ENCODE data around the gene HSPB7.
"Not testable (repeated sequence)": the region's sequence is repeated elsewhere in the genome, so short reads cannot be mapped to it uniquely, and the experiment has no call there.

HSPB7 gene

GRCh38 chr1:16022393-16022792 lies 4.5 kb upstream of the HSPB7 start:
- no peak for DNase-seq (ENCODE audit: low spot score)

- DNase-seq (ENCODE audit: low spot score): no peak
These were observed 3.8 kb upstream of the HSPB7 start, which contains the start of gene CLCNKA for GRCh38 chr1:16021681-16022080. Gene CLCNKA, plus strand, starts transcription at chr1:16022036. Its CDS starts 584 bp downstream, at chr1:16022620.

DNA sequence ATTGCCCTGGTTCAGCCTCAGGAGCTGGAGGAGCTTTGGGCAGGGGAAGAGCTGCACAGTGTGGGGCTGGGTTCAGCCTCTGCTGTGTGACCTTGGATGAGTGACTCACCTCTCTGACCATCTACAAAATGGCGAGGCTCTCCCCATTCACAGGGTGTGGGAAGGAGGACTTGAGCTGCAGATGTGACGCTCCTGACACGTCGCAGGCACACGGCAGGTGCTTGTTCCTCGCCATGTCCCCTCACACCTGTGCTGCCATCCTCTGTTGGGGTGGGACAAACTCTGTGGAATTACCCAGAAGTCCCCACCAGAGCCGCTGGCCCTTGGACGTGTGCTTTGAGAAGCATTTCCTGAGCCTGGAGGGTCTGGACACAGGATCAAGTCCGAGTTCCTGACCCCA lies 3.0 kb upstream of the HSPB7 start:
- DNase-seq (ENCODE audit: low spot score): not testable (repeated sequence)

DNA sequence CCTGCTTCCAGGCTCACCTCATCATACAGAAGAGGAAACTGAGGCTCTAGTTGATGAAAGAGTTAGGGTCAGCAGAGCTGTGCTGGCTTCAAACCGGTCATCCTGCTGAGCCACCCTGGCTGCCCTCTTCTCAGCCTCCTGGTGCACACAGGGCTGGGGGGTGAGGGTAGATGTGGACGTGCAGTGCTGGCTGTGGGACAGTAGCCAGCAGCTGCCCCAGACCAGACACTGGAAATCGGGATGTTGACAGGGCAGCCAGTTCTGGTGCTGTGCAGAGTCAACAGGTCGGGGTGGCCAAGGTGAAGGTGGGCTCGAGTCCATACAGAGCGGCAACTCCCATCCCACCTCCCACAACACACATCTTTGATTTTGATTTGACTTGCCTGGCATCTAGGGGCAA lies 2.5 kb upstream of the HSPB7 start:
- no peak for DNase-seq (ENCODE audit: low spot score)

DNA sequence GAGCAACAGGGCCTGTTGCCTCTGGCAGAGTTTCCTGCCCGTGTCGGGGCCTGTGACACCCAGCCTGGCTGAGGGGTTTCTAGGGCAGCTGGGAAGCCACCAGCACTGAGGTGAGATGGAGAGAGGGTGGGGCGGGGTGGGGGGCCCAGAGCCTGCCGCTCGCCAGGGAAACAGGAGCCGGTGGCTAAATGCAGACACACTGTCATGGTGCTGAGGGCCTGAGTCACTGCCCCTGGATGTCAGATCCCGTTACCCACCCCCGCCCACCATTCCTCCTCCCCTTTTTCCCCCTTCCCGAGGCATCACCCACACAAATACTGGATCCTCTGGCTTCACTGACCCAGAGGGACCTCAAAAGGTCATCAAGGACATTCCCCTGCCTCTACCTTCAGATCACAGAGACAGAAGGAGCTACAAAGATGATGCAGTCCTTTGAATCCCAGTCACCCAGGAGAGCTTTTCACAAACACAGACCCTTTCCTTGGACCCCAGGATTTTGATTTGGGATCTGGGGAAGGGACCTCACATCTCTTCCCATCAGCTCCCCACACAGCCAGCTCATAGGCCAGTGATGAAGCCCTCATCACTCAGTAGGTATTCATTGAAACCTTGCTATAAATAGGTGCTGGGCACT lies 1.9 kb upstream of the HSPB7 start:
- DNase-seq (ENCODE audit: low spot score): no peak

GRCh38 chr1:16018749-16019643 lies 1.2 kb upstream of the HSPB7 start:
- no peak for DNase-seq (ENCODE audit: low spot score)

DNA sequence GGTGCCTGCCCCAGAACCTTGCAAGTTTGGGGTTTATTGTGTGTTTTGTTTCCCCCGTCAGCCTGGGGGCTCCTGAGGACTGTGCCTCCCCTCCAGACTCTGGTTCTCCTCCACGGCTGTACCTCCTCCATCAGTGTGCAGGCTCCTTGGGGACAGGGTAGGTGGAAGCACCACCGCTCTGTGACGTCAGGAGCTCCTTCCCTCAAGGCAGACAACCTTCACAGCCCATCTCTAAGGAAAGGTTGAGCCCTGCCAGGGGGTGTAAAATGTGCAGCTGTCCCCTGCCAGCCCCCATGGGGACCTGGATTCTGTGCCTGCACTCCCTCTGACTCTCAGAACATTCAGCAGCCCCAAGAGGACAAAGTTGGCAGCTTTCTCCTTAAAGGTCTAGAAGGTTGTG lies 465 bp upstream of the HSPB7 start:
- DNase-seq (ENCODE audit: low spot score): no peak

GRCh38 chr1:16017076-16017460 lies 775 bp downstream of the HSPB7 start:
- DNase-seq (ENCODE audit: low spot score): no peak

DNA sequence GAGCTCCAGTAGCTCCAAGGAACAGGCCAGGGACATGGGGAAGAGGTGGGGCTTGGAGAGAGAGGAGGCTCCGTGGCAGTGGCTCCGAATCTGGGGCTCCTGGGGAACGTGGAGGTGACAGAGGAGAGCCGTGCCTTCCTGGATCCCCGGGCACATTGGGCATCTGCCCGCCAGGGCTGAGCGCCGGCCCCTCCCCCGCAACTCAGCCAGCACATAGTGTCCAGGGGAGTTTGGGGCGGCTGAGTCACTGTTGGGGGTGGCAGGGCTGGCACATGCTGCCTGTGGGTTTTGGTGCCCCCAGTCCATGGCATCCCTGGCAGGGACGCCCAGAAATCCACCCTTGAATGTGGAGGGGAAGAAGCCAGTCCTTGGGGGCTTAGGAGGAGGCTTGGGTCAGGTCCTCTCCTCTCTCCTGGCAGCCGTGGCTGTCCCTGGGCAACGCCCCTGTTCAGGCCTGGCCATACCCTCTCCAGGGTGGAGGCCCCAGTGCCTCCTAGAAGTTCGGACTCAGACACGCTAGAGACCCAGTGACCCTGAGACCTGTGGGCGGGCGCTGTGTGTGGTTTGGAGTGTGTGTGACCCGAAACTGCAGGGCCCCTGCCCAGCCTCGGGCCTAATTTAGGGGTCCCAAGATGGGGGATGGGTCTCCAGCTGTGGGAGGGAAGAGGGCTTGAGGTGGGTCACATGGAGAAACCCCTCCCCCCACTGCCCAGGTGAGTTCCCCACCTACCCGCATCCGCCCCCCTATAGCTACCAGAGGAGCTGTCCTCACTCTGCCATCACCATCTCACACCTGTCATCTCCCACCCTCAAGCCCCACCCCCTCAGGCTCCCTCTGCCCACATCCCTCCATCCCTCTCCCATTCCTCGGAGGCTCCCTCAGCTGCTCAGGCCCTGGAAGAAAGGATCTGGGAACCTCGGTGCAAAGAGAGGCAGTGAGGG lies 1.6 kb downstream of the HSPB7 start:
- no peak for DNase-seq (ENCODE audit: low spot score)

- DNase-seq (ENCODE audit: low spot score): no peak
These were observed 2.4 kb downstream of the HSPB7 start for GRCh38 chr1:16015491-16015890.

GRCh38 chr1:16014509-16015482 lies 3.0 kb downstream of the HSPB7 start:
- no peak for DNase-seq (ENCODE audit: low spot score)

DNA sequence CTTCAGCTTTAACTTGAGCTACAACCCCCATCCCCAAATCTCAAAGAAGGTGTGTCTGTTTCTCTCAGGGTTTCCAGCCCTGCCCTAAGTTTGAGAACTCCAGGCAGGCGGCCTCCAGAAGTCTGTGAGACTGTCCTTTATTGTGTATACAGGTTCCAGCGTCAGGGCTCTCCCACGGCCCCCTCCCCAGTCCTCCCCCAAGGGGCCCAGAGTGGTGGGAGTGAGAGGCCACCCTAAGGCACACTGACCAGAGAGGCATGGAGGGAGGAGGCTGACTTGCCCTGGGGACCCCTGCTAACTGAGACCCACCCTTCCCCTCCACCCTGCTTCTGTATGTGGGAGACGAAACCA lies 4.0 kb downstream of the HSPB7 start:
- DNase-seq (ENCODE audit: low spot score): no peak

DNA sequence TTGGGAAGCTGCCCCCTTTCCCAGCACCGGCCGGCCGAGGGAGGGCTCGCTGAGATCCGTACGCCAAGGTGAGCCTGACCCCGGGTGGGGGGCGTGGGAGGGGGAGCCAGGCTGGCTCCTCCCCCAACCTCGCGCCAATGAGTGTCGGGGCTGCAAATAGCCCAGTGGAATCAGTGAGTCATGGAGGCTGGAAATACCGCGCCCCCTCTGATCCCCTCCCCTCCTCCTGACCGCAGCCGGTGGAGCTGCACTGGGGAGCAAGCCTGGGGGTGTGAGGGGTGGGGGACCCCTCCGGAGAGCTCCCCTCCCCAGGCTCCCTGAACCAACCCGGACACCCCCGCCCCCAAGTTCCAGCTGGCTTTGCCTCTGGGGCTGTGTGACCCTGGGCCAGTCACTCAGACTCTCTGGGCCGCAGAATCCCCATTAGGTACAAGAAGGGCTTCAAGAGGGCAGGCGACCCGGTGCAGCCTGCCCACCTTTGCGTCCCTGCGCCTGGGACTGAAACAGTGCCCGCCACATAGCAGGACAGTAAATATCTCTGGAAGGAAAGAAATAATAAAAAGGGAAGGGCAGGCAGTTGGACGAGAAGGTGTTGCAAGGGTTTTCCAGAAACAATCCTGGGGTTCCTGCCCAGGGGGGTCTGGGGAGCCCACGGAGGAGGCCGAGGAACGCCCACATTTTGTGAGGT lies 4.5 kb downstream of the HSPB7 start:
- no peak for DNase-seq (ENCODE audit: low spot score)

DNA sequence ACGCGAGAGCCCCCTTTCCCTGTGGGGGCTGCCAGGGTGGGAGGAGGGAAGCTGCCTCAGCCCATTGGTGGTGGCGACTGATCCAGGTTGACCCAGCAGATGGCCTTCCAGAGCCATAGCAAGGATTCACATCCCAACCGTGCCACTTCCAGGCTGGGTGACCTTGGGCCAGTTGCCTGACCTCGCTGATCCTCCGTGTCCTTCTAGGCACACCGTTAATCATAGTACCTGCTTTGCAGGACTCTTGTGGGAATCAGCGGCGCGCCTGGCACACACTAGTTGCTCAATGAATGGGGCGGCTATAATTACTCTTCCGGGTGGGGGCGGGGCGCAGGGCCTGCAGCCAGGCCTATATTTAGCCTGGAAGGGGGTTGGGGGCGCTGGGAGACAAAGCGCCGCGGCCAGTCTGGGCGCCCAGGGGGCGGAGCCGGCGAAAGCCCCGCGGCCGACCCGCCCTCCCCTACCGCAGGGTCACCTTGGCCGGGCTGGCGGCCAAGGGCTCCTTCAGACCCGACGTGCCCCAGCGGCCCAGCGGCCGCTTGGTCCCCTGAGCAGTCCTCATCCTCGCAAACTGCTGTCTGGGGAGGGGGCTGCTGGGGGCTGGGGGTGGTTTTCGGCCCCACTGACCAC lies 5.1 kb downstream of the HSPB7 start:
- DNase-seq (ENCODE audit: low spot score): no peak

- DNase-seq (ENCODE audit: low spot score): no peak
These were observed 5.8 kb downstream of the HSPB7 start for GRCh38 chr1:16011936-16012589.

GRCh38 chr1:16010837-16011236 lies 7.0 kb downstream of the HSPB7 start:
- DNase-seq (ENCODE audit: low spot score): no peak

GRCh38 chr1:16009678-16010077 lies 8.2 kb downstream of the HSPB7 start:
- no peak for DNase-seq (ENCODE audit: low spot score)

DNA sequence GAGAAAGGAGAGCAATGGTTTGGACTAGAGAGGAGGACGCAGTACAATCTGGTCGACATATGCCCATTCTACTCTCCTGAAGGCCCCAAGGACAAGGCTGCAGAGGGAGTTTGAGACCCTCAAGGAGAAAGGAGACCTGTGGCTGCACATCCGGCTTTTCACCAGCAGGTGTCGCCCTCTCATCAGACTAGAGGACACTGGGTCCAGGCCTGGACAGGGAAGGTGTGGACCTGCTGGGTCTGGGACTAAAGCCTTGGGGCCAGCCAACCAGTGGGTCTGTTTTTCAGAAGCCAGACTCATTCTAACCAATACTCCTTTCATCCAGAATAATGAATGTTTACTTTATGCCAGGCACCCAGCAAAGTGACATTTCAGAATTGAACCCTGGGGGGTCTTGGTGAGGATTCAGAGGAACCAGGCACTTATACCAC lies 8.8 kb downstream of the HSPB7 start:
- DNase-seq (ENCODE audit: low spot score): peak; percentile 67

- DNase-seq (ENCODE audit: low spot score): no peak
These were observed 10.0 kb downstream of the HSPB7 start for GRCh38 chr1:16007671-16008341.
